ENCODE data around the gene SULT1E1.

- TF ChIP-seq, protein P1, sequence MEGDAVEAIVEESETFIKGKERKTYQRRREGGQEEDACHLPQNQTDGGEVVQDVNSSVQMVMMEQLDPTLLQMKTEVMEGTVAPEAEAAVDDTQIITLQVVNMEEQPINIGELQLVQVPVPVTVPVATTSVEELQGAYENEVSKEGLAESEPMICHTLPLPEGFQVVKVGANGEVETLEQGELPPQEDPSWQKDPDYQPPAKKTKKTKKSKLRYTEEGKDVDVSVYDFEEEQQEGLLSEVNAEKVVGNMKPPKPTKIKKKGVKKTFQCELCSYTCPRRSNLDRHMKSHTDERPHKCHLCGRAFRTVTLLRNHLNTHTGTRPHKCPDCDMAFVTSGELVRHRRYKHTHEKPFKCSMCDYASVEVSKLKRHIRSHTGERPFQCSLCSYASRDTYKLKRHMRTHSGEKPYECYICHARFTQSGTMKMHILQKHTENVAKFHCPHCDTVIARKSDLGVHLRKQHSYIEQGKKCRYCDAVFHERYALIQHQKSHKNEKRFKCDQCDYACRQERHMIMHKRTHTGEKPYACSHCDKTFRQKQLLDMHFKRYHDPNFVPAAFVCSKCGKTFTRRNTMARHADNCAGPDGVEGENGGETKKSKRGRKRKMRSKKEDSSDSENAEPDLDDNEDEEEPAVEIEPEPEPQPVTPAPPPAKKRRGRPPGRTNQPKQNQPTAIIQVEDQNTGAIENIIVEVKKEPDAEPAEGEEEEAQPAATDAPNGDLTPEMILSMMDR (IDR thresholded peaks at IDR 0.05 in 8 of 11, conservative IDR thresholded peaks at IDR 0.05 in 3 of 11), result no peak
- TF ChIP-seq POLR2AphosphoS5 (IDR thresholded peaks at IDR 0.05), result no peak
- TF ChIP-seq POLR2A (IDR thresholded peaks at IDR 0.05), result no peak
These were observed 4.1 kb downstream of the SULT1E1 start for GRCh38 chr4:69855822-69856221.

Measured in spleen (tissue), 7 donors.